Ovary (tissue), 9 donors: Measurements from ENCODE around the gene CD2. TPM values are rescaled to one million over a fixed set of nuclear protein-coding genes. Genes with fewer than 3 reads are reported as not detected.

Experiments
- DNase-seq, 5 donors: peaks; one replicate each; pipeline ENCODE4 v3.0.0-alpha.2; 2019 to 2020
- H3K27ac ChIP-seq, 2 donors: fragments of 200-600 bp; one replicate each; pipeline versions ENCODE4 v1.5.1 to v1.8.0; 2019 to 2022
- H3K27me3 ChIP-seq: fragments of 200-600 bp; one replicate; pipeline ENCODE4 v1.8.0; 2022
- H3K36me3 ChIP-seq: fragments of 200-600 bp; sonication (generic); one replicate; pipeline ENCODE4 v1.5.1; 2019
- H3K4me1 ChIP-seq: one replicate; pipeline ENCODE4 v1.8.1; 2013; ENCODE audit warnings: mild to moderate bottlenecking, moderate library complexity; ENCODE audit not compliant: insufficient read depth
- H3K4me3 ChIP-seq: fragments of 200-600 bp; sonication (generic); one replicate; pipeline ENCODE4 v1.5.1; 2017
- H3K9me3 ChIP-seq, 2 donors: fragments of 200-600 bp in 1 of 2; sonication (generic) in 1 of 2; one replicate each; pipeline versions ENCODE4 v1.5.1 to v1.8.1; 2013 to 2019; ENCODE audit warnings: mild to moderate bottlenecking in 1 of 2, moderate library complexity in 1 of 2
- CTCF ChIP-seq, 3 donors: fragments of 450-650 bp in 2 of 3; fragments of 200-600 bp in 1 of 3; IDR thresholded peaks; one replicate each; pipeline versions ENCODE4 v1.5.1 to v1.8.0; 2016 to 2022; ENCODE audit warnings: antibody characterized with exemption in 3 of 3, mild to moderate bottlenecking in 1 of 3
- EP300 ChIP-seq: sonication (generic); formaldehyde crosslinking; IDR thresholded peaks from one replicate; pipeline ENCODE4 v1.6.1; 2017; ENCODE audit warnings: antibody characterized with exemption
- POLR2A ChIP-seq: fragments of 450-650 bp; IDR thresholded peaks from one replicate; pipeline ENCODE4 v1.6.1; 2017; ENCODE audit warnings: antibody characterized with exemption, mild to moderate bottlenecking, moderate library complexity
- WGBS, 3 donors: extraction: QIAGEN DNeasy Blood & Tissue Kit in 1 of 3; methylation state at CpG; one replicate each; pipeline versions ENCODE4 v1.1.5 to v1.1.7; 2013 to 2017; 5-methylcytosine and 5-hydroxymethylcytosine counted together
- intact Hi-C, 4 donors: fragments of 100-400 bp; cut with DNase I; formaldehyde crosslinking; loops; one replicate each; pipeline versions ENCODE4 v1.11.0 to v1.15.1; 2022 to 2023
- polyA plus RNA-seq, 2 donors: library from polyadenylated mRNA; stranded (reverse); fragments of 200-250 nt in 1 of 2; fragments of 350-450 nt in 1 of 2; fragmentation: Illumina TruSeq in 1 of 2; extraction: RNeasy Lipid Tissue Mini Kit (QIAGEN cat#74804) in 1 of 2; gene quantifications; one replicate each; pipeline ENCODE4 v1.2.3, GENCODE V29; 2013 to 2014
- total RNA-seq, 7 donors: library from RNA; depleted of rRNA in 2 of 7; stranded (reverse); fragments of >200 nt in 2 of 7; fragmentation: NEBNext Ultra II Directional in 3 of 7; extraction: Animal tissue kit (Norgen Biotek cat#: 25700) in 3 of 7; gene quantifications; one replicate each; pipeline versions ENCODE4 v1.1.0 to v1.2.4, GENCODE V29; 2016 to 2023
- donor health status: DM: no; HTN: no; CAD: no; lungs with moderate emphysema.
- donor health status: DM: no; HTN: no; CAD: no.
- donor health status: Bipolar disorder and iron deficiency.
- donor health status: DM: yes; HTN: yes; CAD: no.
- donor health status: DM: no; HTN: no; CAD: no.
- donor health status: DM: yes; HTN: yes; CAD: no.

Gene CD2
- total and polyA plus RNA-seq, 9 donors: 0.30 to 11.1 (median 1.0) TPM

GRCh38 chr1:116760996-116761665 is 6.9 kb downstream of the CD2 start:
- no peak overlapping the region for H3K27ac ChIP-seq
- intact Hi-C loops: no loop called here
- H3K27me3 ChIP-seq: no peaks in the 10 kb centered on the region
- H3K9me3 ChIP-seq: no peaks in the 10 kb centered on the region
- no peak for DNase-seq
- H3K4me3 ChIP-seq: no peak overlapping the region
- no peaks in the 10 kb centered on the region for H3K4me1 ChIP-seq
- no peaks in the 10 kb centered on the region for H3K36me3 ChIP-seq
- 69 to 80% (median 75%) methylated on average over 4 of the region's 4 CpGs for WGBS, 3 donors
- TF ChIP-seq EP300 (no peak), POLR2A (no peak), CTCF (IDR thresholded peaks at IDR 0.05) (no peak)

GRCh38 chr1:116762281-116762680 is 8.1 kb downstream of the CD2 start:
- Histone ChIP-seq H3K27ac (no peak overlapping the region), H3K36me3 (no peaks in the 10 kb centered on the region), H3K27me3 (no peaks in the 10 kb centered on the region), H3K4me1 (no peaks in the 10 kb centered on the region), H3K9me3 (no peaks in the 10 kb centered on the region), H3K4me3 (no peak overlapping the region)
- intact Hi-C loops: no loop called here
- DNase-seq: no peak
- TF ChIP-seq POLR2A: no peak
- TF ChIP-seq CTCF (IDR thresholded peaks at IDR 0.05): no peak
- no peak for TF ChIP-seq EP300
- 39 to 69% (median 41%) methylated on average over 2 of the region's 2 CpGs for WGBS, 3 donors

- no peak for DNase-seq
- TF ChIP-seq EP300: no peak
- TF ChIP-seq POLR2A: no peak
- TF ChIP-seq CTCF (IDR thresholded peaks at IDR 0.05): no peak
- H3K4me3 ChIP-seq: no peak overlapping the region
- no peaks in the 10 kb centered on the region for H3K4me1 ChIP-seq
- intact Hi-C loops: no loop called here
- H3K36me3 ChIP-seq: no peaks in the 10 kb centered on the region
- H3K9me3 ChIP-seq: no peaks in the 10 kb centered on the region
- WGBS, 3 donors: 65 to 85% (median 71%) methylated on average over 3 of the region's 3 CpGs
- H3K27me3 ChIP-seq: no peaks in the 10 kb centered on the region
- no peak overlapping the region for H3K27ac ChIP-seq
Measured at GRCh38 chr1:116762781-116763115, 8.5 kb downstream of the CD2 start.

GRCh38 chr1:116763116-116763786 is 9.0 kb downstream of the CD2 start:
- no peaks in the 10 kb centered on the region for H3K27me3 ChIP-seq
- H3K4me3 ChIP-seq: no peak overlapping the region
- no peaks in the 10 kb centered on the region for H3K9me3 ChIP-seq
- intact Hi-C loops: no loop called here
- WGBS, 3 donors: 57 to 64% (median 61%) methylated on average over 4 of the region's 4 CpGs
- H3K27ac ChIP-seq: no peak overlapping the region
- DNase-seq: no peak
- H3K4me1 ChIP-seq: no peaks in the 10 kb centered on the region
- no peaks in the 10 kb centered on the region for H3K36me3 ChIP-seq
- TF ChIP-seq CTCF (IDR thresholded peaks at IDR 0.05) (no peak), EP300 (no peak), POLR2A (no peak)
